ENCODE results near the gene MVK. TPM values are rescaled to one million over a fixed set of nuclear protein-coding genes. Genes with fewer than 3 reads are reported as not detected.

Gene MVK
- total and polyA plus RNA-seq, 2 of the 4 experiments (the other 2 are of a cell fraction): 6.6 to 11.5 TPM

- no peak for TF ChIP-seq POLR2A (IDR thresholded peaks at IDR 0.05; ENCODE audit: low read depth, low read length)
These were observed 17.9 kb upstream of the MVK start (continued) for GRCh38 chr12:109555431-109556315.

GRCh38 chr12:109557200-109557599 lies 16.4 kb upstream of the MVK start:
- no peak overlapping the region for H3K4me3 ChIP-seq (ENCODE audit: insufficient read depth, low read depth, low read length)
- no peak overlapping the region for H2AK9ac ChIP-seq (replicated peaks; ENCODE audit: low read depth, low read length, poor library complexity)
- peaks cover 17% of the 10 kb centered on the region for H3K27me3 ChIP-seq (ENCODE audit: control insufficient read depth, insufficient read depth, low read length)
- DNase-seq: no peak
- ChIA-PET POLR2A (ENCODE audit: unreplicated experiment) (no interaction called here), CTCF (no interaction called here)
- no peak overlapping the region for H3K4me2 ChIP-seq (ENCODE audit: low read depth, low read length)
- H2BK5ac ChIP-seq (ENCODE audit: low read depth, low read length, poor library complexity, severe bottlenecking): no peak overlapping the region
- no peaks in the 10 kb centered on the region for H3K79me1 ChIP-seq (ENCODE audit: low read depth in 1 of 2, low read length in 2 of 2)
- WGBS, 2 experiments (ENCODE audit: extremely low coverage in 2 of 2, insufficient read length in 1 of 2): 88% methylated on average over 3 of the region's 10 CpGs; no CpG with 5 or more reads in 1 of the 2 experiments
- TF ChIP-seq RFX5 (IDR thresholded peaks at IDR 0.05; ENCODE audit: low read depth, low read length) (no peak), BHLHE40 (IDR thresholded peaks at IDR 0.05; ENCODE audit: low read depth, low read length) (no peak), NFE2L2 (IDR thresholded peaks at IDR 0.05; ENCODE audit: low read depth, low read length) (no peak), FOS (IDR thresholded peaks at IDR 0.05; ENCODE audit: low read depth, low read length) (no peak), CEBPB (IDR thresholded peaks at IDR 0.05; ENCODE audit: low read depth, low read length) (no peak), RAD21 (IDR thresholded peaks at IDR 0.05; ENCODE audit: low read length) (no peak), CTCF (conservative IDR thresholded peaks at IDR 0.05; ENCODE audit: low read depth, low read length) (no peak)
- dilution Hi-C loops (cut with HindIII; ENCODE audit: low sequenced_read_pairs, unreplicated experiment): no loop called here
- H2AFZ ChIP-seq (replicated peaks; ENCODE audit: low read length, poor library complexity): no peak overlapping the region
- H4K91ac ChIP-seq (ENCODE audit: insufficient read depth, low read depth, low read length): no peak overlapping the region
- H3K4me1 ChIP-seq (ENCODE audit: control insufficient read depth, insufficient read depth, low read length): no peaks in the 10 kb centered on the region
- ATAC-seq (ENCODE audit: low read depth): no peak
- H4K20me1 ChIP-seq (ENCODE audit: insufficient read depth, low read length): no peaks in the 10 kb centered on the region
- 0 out of 2 replicates have a peak, but pooled peaks cover under 1% of the 10 kb centered on the region for H3K9me3 ChIP-seq (ENCODE audit: control insufficient read depth, insufficient read depth, low read length)
- H3K23ac ChIP-seq (ENCODE audit: low read depth, low read length): no peak overlapping the region
- no peak overlapping the region for H2BK120ac ChIP-seq (ENCODE audit: low read depth, low read length)
- H3K18ac ChIP-seq (ENCODE audit: low read depth, low read length): no peak overlapping the region
- no TSS peak for BruUV-seq (replicated peaks)
- H3K36me3 ChIP-seq (ENCODE audit: control insufficient read depth, insufficient read depth, low read length): no peaks in the 10 kb centered on the region
- in situ Hi-C loops (cut with MboI; ENCODE audit: low sequenced_read_pairs): no loop called here
- H2AK5ac ChIP-seq (ENCODE audit: low read depth, low read length): no peak overlapping the region
- H3K27ac ChIP-seq (ENCODE audit: insufficient read depth, low read length): no peak overlapping the region
- no peak overlapping the region for H4K8ac ChIP-seq (ENCODE audit: low read depth in 2 of 2, low read length in 2 of 2)
- H3K56ac ChIP-seq (ENCODE audit: extremely low read depth, insufficient read depth, low read length): no peak overlapping the region
- no peak overlapping the region for H3K4ac ChIP-seq (ENCODE audit: low read depth, low read length)
- no peak overlapping the region for H2BK20ac ChIP-seq (ENCODE audit: low read depth, low read length)
- no peak overlapping the region for H3K14ac ChIP-seq (replicated peaks; ENCODE audit: low read depth, low read length)
- no peak overlapping the region for H4K5ac ChIP-seq (ENCODE audit: low read depth, low read length)
- intact Hi-C loops (cut with micrococcal nuclease): no loop called here
- H3K9ac ChIP-seq (ENCODE audit: low read depth, low read length): no peak overlapping the region
- H3K9me1 ChIP-seq (ENCODE audit: insufficient read depth, low read length): no peaks in the 10 kb centered on the region
- H2BK15ac ChIP-seq (ENCODE audit: low read depth, low read length): no peak overlapping the region
